ENCODE data around the gene BICD1. TPM values are rescaled to one million over a fixed set of nuclear protein-coding genes. Genes with fewer than 3 reads are reported as not detected.

BICD1 gene
- total and polyA plus RNA-seq, 2 donors (not counting 3 experiments of a cell fraction or from before 2014, with no cell fraction given): 12.2 to 51.0 TPM

DNA sequence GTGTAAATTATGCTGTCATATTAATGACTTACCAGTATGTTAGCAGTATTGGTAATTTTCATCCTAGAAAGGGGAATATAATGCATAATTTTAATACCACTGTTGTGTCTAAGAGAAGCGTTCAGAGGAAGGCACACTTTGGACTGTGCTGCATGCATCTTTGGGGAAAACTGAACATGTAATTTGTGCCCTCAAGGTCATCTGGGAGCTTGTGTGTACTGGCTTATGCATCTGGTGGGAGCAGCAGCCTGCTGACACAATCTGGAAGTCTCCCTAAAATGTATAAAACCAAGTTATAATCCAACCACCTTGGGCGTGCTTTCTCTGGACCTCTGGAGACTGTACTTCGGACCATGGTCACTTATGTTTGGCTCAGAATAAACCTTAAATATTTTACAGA lies 306.8 kb downstream of the BICD1 start:
- DNase-seq (ENCODE audit: low read depth, low spot score) (no peak), FAIRE-seq (no peak)
- intact Hi-C loops (cut with micrococcal nuclease) (no loop called here), dilution Hi-C loops (cut with MboI; ENCODE audit: extremely low pct_ligation_motif_present, low sequenced_read_pairs) (no loop called here)
- H3K79me2 ChIP-seq (ENCODE audit: control insufficient read depth, insufficient read depth, low read length): peaks cover 18% of the 10 kb centered on the region
- no TSS peak for BruUV-seq (replicated peaks)
- ChIA-PET CTCF (no interaction called here), POLR2A (no interaction called here)
- no peaks in the 10 kb centered on the region for H3K9me3 ChIP-seq (replicated peaks; ENCODE audit: control insufficient read depth, insufficient read depth, low read length)
- no peak overlapping the region for H3K9ac ChIP-seq (replicated peaks; ENCODE audit: extremely low read depth, insufficient read depth, low read length)
- H3K27ac ChIP-seq (ENCODE audit: insufficient read depth, low read depth, low read length): no peak overlapping the region
- H3K9me1 ChIP-seq (replicated peaks; ENCODE audit: control insufficient read depth, extremely low read depth, insufficient read depth, low read length): no peaks in the 10 kb centered on the region
- H3K4me3 ChIP-seq (replicated peaks in 1 of 3; ENCODE audit: insufficient read depth in 1 of 3, low read depth in 1 of 3, low read length in 3 of 3): no peak overlapping the region
- H3K4me1 ChIP-seq (ENCODE audit: control insufficient read depth, extremely low read depth, insufficient read depth, low read length): no peaks in the 10 kb centered on the region
- H3K4me2 ChIP-seq (ENCODE audit: insufficient read depth, low read length): no peak overlapping the region
- TF ChIP-seq GATA2 (IDR thresholded peaks at IDR 0.05; ENCODE audit: insufficient read depth, insufficient read length, low read depth, low read length) (no peak), EZH2 (IDR thresholded peaks at IDR 0.05; ENCODE audit: borderline replicate concordance, low read depth, low read length, severe bottlenecking) (no peak), FOS (IDR thresholded peaks at IDR 0.05; ENCODE audit: borderline replicate concordance, insufficient read depth, low read length) (no peak), POLR2A (IDR thresholded peaks at IDR 0.05; ENCODE audit: low read depth, low read length) (no peak), JUN (IDR thresholded peaks at IDR 0.05; ENCODE audit: borderline replicate concordance, insufficient read depth, insufficient read length, low read depth) (no peak), POLR2AphosphoS5 (IDR thresholded peaks at IDR 0.05; ENCODE audit: insufficient read depth, low read depth, low read length) (no peak), MYC (IDR thresholded peaks at IDR 0.05; ENCODE audit: low read depth, low read length) (no peak)
- TF ChIP-seq, protein P1, sequence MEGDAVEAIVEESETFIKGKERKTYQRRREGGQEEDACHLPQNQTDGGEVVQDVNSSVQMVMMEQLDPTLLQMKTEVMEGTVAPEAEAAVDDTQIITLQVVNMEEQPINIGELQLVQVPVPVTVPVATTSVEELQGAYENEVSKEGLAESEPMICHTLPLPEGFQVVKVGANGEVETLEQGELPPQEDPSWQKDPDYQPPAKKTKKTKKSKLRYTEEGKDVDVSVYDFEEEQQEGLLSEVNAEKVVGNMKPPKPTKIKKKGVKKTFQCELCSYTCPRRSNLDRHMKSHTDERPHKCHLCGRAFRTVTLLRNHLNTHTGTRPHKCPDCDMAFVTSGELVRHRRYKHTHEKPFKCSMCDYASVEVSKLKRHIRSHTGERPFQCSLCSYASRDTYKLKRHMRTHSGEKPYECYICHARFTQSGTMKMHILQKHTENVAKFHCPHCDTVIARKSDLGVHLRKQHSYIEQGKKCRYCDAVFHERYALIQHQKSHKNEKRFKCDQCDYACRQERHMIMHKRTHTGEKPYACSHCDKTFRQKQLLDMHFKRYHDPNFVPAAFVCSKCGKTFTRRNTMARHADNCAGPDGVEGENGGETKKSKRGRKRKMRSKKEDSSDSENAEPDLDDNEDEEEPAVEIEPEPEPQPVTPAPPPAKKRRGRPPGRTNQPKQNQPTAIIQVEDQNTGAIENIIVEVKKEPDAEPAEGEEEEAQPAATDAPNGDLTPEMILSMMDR (IDR thresholded peaks at IDR 0.05; ENCODE audit: extremely low read depth in 1 of 2, insufficient read depth in 1 of 2, low read depth in 1 of 2, low read length in 2 of 2): no peak
- TF ChIP-seq, protein P2, sequence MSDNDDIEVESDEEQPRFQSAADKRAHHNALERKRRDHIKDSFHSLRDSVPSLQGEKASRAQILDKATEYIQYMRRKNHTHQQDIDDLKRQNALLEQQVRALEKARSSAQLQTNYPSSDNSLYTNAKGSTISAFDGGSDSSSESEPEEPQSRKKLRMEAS (IDR thresholded peaks at IDR 0.05; ENCODE audit: insufficient read depth, insufficient read length): no peak
- H3K27me3 ChIP-seq (ENCODE audit: control insufficient read depth in 2 of 2, insufficient read depth in 2 of 2, low read length in 2 of 2): no peaks in the 10 kb centered on the region
- H3K36me3 ChIP-seq (ENCODE audit: control insufficient read depth in 2 of 2, extremely low read depth in 1 of 2, insufficient read depth in 2 of 2, low read length in 2 of 2): peaks cover 0 to 3% of the 10 kb centered on the region in 2 experiments
- no peaks in the 10 kb centered on the region for H4K20me1 ChIP-seq (replicated peaks; ENCODE audit: control insufficient read depth, extremely low read depth, insufficient read depth, low read length)
- H2AFZ ChIP-seq (ENCODE audit: low read depth, low read length): no peak overlapping the region
